Ishikawa (cell line): ENCODE measurements around the gene DHRS7B.

Experiments used
- CEBPB ChIP-seq: IDR thresholded peaks from 2 replicates; pipeline ENCODE4 v1.6.1; 2012
- CREB1 ChIP-seq: IDR thresholded peaks from 2 replicates; pipeline ENCODE4 v1.6.1; 2012; ENCODE audit warnings: low read depth
- EGR1 ChIP-seq: IDR thresholded peaks from 2 replicates; pipeline ENCODE4 v1.6.1; 2012
- EP300 ChIP-seq: IDR thresholded peaks from 2 replicates; pipeline ENCODE4 v1.6.1; 2012; ENCODE audit warnings: borderline replicate concordance
- FOXM1 ChIP-seq: IDR thresholded peaks from 2 replicates; pipeline ENCODE4 v1.6.1; 2012; ENCODE audit warnings: low read depth, borderline replicate concordance
- NFIC ChIP-seq: IDR thresholded peaks from 2 replicates; pipeline ENCODE4 v1.6.1; 2012
- RAD21 ChIP-seq: IDR thresholded peaks from 2 replicates; pipeline ENCODE4 v1.6.1; 2012; ENCODE audit warnings: low read depth
- TAF1 ChIP-seq: IDR thresholded peaks from 2 replicates; pipeline ENCODE4 v1.6.1; 2012; ENCODE audit warnings: low read depth, mild to moderate bottlenecking
- TCF12 ChIP-seq: IDR thresholded peaks from 2 replicates; pipeline ENCODE4 v1.6.1; 2012; ENCODE audit warnings: low read depth
- TEAD4 ChIP-seq: IDR thresholded peaks from 2 replicates; pipeline ENCODE4 v1.6.1; 2012
- YY1 ChIP-seq: IDR thresholded peaks from 2 replicates; pipeline ENCODE4 v1.6.1; 2012; ENCODE audit warnings: low read depth
- ZBTB7A ChIP-seq: IDR thresholded peaks from 2 replicates; pipeline ENCODE4 v1.6.1; 2012; ENCODE audit warnings: low read depth
- TF ChIP-seq, protein P1 (sequence below): IDR thresholded peaks from 2 replicates; pipeline ENCODE4 v1.6.1; 2012; ENCODE audit warnings: low read depth, mild to moderate bottlenecking
- TF ChIP-seq, protein P2 (sequence below): IDR thresholded peaks from 2 replicates; pipeline ENCODE4 v1.6.1; 2012
- TF ChIP-seq, protein P3 (sequence below): IDR thresholded peaks from 2 replicates; pipeline ENCODE4 v1.6.1; 2012

The DHRS7B gene

DNA sequence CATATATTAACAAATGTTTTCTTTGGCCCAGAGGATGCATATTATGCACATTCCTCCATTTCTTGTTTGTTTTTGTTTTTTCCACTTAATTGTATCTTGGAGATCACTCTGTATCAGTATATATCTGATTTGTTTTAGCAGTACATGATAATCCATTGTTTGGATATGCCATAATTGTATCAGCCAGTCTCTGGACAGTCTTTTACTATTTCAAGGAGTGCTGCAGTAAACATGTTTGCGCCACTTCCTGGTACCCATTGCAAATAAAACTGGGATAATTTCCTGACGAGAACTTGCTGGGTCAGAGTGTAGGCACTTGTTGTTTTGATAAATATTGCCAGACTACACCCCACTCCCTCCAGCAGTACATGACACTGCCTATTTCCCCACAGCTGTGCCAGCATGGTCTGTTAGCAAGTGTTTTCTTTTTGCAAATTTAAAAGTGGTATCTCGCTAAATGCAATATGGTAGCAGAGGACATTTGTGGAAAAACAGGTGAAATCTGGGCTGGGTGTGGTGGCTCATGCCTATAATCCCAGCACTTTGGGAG lies 92.1 kb downstream of the DHRS7B start:
- TF ChIP-seq ZBTB7A = no peak
- TF ChIP-seq, protein P1, sequence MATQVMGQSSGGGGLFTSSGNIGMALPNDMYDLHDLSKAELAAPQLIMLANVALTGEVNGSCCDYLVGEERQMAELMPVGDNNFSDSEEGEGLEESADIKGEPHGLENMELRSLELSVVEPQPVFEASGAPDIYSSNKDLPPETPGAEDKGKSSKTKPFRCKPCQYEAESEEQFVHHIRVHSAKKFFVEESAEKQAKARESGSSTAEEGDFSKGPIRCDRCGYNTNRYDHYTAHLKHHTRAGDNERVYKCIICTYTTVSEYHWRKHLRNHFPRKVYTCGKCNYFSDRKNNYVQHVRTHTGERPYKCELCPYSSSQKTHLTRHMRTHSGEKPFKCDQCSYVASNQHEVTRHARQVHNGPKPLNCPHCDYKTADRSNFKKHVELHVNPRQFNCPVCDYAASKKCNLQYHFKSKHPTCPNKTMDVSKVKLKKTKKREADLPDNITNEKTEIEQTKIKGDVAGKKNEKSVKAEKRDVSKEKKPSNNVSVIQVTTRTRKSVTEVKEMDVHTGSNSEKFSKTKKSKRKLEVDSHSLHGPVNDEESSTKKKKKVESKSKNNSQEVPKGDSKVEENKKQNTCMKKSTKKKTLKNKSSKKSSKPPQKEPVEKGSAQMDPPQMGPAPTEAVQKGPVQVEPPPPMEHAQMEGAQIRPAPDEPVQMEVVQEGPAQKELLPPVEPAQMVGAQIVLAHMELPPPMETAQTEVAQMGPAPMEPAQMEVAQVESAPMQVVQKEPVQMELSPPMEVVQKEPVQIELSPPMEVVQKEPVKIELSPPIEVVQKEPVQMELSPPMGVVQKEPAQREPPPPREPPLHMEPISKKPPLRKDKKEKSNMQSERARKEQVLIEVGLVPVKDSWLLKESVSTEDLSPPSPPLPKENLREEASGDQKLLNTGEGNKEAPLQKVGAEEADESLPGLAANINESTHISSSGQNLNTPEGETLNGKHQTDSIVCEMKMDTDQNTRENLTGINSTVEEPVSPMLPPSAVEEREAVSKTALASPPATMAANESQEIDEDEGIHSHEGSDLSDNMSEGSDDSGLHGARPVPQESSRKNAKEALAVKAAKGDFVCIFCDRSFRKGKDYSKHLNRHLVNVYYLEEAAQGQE = no peak
- TF ChIP-seq EP300 = no peak
- TF ChIP-seq, protein P2, sequence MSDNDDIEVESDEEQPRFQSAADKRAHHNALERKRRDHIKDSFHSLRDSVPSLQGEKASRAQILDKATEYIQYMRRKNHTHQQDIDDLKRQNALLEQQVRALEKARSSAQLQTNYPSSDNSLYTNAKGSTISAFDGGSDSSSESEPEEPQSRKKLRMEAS = no peak
- TF ChIP-seq RAD21 = no peak
- no peak for TF ChIP-seq TCF12
- no peak for TF ChIP-seq CREB1
- TF ChIP-seq EGR1 = no peak

DNA sequence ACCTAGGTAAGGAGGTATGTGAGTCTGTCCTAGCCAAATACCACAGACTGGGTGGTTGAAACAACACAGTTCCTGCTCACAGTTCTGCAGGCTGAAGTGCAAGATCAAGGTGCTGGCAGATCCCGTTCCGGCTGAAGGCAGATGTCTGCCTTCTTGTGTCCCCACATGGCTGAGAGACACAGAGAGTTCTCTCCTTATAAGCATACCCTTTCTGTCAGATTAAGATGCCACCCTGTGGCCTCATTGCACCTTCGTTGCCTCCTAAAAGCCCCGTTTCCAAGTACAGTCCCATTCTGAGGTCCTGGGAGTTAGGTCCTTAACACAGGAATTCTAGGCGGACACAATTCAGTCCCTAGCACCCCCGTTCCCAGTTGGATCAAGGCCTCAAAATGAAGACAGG lies 96.3 kb downstream of the DHRS7B start:
- no peak for TF ChIP-seq FOXM1
- TF ChIP-seq, protein P1 = no peak
- no peak for TF ChIP-seq CEBPB
- no peak for TF ChIP-seq RAD21

DNA sequence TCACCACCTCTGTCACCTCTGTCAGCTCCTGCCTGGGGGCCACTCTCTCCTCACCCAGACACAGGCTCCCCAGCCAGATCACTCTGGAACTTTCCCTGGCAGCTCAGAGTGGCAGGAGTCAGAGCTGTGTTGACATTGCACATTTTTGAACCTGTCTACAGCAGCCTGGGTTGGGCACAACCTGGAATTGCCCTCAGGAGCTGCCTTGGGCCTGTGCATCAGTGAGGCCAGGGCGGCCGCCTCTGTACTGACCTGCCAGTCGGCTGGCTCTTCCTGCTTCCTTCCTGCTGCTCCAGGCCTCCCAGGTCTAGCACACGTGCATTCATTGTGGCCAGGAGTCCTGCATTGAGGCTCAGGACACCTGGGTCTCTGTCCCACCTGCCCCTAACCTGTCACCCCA lies 101.3 kb downstream of the DHRS7B start:
- TF ChIP-seq, protein P2 = no peak
- TF ChIP-seq, protein P3, sequence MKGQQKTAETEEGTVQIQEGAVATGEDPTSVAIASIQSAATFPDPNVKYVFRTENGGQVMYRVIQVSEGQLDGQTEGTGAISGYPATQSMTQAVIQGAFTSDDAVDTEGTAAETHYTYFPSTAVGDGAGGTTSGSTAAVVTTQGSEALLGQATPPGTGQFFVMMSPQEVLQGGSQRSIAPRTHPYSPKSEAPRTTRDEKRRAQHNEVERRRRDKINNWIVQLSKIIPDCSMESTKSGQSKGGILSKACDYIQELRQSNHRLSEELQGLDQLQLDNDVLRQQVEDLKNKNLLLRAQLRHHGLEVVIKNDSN = no peak
- TF ChIP-seq CEBPB (no peak), FOXM1 (no peak), NFIC (no peak), TAF1 (no peak), TCF12 (no peak), RAD21 (no peak)
- TF ChIP-seq, protein P1 = no peak

DNA sequence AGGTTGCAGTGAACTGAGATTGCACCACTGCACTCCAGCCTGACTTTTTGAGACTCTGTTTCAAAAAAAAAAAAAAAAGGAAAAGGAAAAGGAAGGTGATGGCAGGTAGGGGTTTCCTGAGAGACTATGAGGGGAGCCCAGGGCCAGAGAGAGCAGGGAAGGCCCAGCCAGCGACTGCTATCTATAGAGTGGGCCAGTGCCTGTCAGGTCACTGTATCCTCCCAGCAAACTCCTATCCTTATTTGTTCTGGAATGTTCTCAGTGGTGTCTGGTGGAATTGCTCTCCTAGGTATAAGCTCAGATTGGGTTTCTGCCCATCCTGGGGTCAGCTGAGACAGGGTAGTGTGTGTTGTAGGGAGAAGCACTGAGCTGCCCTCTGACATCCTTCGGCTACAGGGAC lies 102.1 kb downstream of the DHRS7B start:
- TF ChIP-seq YY1 (no peak), TCF12 (no peak), FOXM1 (no peak), TEAD4 (no peak), EGR1 (no peak), EP300 (no peak), NFIC (no peak), CEBPB (no peak), RAD21 (no peak), TAF1 (no peak), CREB1 (no peak)
- TF ChIP-seq, protein P3 = no peak
- TF ChIP-seq, protein P2 = no peak
- TF ChIP-seq, protein P1 = no peak
